ENCODE measurements around the gene CXCR4.

CXCR4 gene

DNA sequence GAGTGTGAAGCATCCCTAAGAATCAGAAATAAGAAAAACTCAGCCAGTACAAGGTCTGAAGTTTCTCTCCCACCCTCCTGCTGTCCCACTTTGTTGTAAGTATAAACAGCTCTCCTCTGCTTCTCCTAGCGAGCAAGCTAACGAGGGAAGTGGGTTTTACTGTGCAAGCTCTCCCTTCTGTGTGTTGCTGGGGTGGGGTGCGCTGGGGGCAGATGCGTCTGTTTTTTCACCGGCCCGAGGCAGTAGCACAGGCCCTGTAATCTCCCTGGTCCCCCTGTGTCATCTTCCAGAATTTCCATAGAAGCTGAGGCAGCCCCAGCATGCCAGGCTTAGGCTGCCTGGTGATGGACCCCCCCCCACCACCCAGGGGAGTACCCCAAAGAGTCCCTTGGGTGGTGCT, 9.4 kb upstream of the CXCR4 start:
- DNase-seq (ENCODE audit: low read depth): no peak
- no peak overlapping the region for H3K4me3 ChIP-seq (replicated peaks; ENCODE audit: low read depth, low read length)
- TF ChIP-seq, protein P1, sequence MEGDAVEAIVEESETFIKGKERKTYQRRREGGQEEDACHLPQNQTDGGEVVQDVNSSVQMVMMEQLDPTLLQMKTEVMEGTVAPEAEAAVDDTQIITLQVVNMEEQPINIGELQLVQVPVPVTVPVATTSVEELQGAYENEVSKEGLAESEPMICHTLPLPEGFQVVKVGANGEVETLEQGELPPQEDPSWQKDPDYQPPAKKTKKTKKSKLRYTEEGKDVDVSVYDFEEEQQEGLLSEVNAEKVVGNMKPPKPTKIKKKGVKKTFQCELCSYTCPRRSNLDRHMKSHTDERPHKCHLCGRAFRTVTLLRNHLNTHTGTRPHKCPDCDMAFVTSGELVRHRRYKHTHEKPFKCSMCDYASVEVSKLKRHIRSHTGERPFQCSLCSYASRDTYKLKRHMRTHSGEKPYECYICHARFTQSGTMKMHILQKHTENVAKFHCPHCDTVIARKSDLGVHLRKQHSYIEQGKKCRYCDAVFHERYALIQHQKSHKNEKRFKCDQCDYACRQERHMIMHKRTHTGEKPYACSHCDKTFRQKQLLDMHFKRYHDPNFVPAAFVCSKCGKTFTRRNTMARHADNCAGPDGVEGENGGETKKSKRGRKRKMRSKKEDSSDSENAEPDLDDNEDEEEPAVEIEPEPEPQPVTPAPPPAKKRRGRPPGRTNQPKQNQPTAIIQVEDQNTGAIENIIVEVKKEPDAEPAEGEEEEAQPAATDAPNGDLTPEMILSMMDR (IDR thresholded peaks at IDR 0.05; ENCODE audit: low read length, missing control alignments): no peak

DNA sequence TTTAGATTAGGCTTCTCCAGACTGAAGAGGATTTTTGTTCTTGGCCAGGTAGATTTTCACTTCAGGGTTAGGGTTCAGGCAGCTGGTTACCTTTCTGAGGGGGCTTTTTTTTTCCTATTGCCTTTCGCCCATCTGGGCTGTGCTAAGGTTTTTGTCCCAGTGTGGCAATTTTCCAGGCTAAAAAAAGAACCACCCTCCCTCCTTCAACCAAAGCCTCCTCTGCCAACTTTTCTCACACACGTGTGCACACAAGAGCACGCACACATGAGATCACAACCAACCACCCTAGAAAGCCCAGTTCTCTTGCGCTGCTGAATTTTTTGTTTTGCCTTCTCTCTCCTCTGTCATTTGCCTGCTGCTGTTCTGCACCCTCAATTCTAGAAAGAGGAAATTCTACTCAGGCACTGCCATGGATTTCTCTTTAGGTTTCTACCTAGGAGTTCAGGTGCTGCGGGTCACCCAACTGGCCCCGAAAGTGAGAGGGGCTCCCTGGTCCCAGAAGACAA, 8.5 kb upstream of the CXCR4 start:
- DNase-seq (ENCODE audit: low read depth): no peak

DNA sequence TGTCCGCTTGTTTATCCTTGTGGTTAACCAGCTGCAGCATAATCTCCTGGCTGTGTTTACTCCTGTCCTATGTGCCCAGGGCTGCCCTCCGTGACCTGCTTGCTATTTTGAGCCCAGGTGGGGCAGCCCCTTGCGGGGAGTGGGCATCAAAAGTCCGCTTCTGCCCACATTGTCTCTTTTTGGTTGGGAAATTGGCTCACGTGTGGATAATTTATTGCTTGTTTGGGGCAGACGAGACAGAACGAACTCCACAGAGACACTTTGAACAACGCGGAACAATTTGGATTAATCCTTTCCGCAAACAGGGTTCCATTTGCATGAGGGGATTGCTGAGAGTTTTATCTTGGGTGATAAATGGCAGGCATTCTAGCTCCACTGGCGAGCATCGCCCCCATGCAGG, 8.1 kb upstream of the CXCR4 start:
- DNase-seq (ENCODE audit: low read depth): no peak
- TF ChIP-seq, protein P1 (IDR thresholded peaks at IDR 0.05; ENCODE audit: low read length, missing control alignments): no peak
- H3K4me3 ChIP-seq (replicated peaks; ENCODE audit: low read depth, low read length): no peak overlapping the region

More for the DNA sequence above, 8.5 kb upstream of the CXCR4 start:
- H3K4me3 ChIP-seq (replicated peaks; ENCODE audit: low read depth, low read length): no peak overlapping the region
- TF ChIP-seq, protein P1 (IDR thresholded peaks at IDR 0.05; ENCODE audit: low read length, missing control alignments): no peak

DNA sequence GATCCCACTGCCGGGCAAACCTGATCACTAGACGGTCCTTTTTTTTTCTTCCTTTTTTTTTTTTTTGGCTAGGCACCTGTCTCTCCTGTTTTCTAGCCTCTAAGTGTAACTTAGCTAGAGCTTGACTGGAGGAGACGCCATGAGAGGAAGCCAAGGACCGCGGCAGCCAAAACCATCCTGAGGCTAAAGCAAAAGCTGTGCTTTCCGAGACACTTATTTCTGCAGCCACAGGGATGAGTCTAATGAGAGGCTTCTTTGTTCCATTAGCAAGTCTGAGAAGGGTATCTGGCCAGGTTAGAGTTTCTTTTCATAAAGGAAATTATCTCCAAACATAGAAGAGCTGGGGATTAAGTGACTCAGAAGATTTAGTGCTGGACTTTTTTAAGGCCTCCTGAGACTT, 7.3 kb upstream of the CXCR4 start:
- TF ChIP-seq, protein P1 (IDR thresholded peaks at IDR 0.05; ENCODE audit: low read length, missing control alignments): no peak
- H3K4me3 ChIP-seq (replicated peaks; ENCODE audit: low read depth, low read length): no peak overlapping the region
- DNase-seq (ENCODE audit: low read depth): no peak

DNA sequence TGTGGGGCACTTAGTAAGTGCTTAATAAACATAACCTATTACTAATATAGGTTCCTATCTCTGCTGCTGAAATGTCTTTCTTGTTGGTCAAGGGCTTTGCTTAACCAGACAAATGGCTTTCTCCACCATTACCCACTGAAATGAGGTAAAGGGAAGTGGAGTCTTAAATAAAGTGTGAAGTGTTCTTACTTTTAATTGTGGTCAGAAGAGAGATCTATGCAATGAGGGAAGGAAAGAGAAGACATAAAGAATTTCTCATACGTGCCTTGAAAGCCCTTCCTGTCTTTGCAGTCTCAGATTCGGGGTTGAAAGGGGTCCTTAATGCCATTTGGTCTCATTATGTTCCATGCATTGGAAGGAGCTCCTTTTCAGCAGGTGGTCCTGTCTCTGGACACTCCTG, 6.9 kb upstream of the CXCR4 start:
- no peak for DNase-seq (ENCODE audit: low read depth)
- H3K4me3 ChIP-seq (replicated peaks; ENCODE audit: low read depth, low read length): no peak overlapping the region
- TF ChIP-seq, protein P1 (IDR thresholded peaks at IDR 0.05; ENCODE audit: low read length, missing control alignments): no peak

DNA sequence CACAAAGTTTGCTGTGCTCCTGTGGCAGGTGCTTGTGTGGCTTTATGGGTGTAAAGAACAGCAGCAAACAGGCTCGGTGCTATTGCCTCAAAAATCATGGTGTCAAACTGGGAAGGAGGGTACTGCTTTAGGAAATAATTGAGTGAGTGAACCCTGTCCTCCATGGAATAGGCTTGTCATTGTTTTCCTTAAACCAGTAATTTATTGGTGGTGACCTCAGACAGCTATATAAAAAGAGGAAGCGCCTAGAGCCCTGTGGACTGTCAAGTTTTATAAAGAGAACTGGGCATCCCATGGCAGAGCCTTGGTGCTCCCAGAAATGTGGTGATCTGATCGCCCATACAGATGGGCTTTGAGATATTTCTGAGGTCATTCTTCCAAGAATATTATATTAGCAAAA, 4.7 kb upstream of the CXCR4 start:
- DNase-seq (ENCODE audit: low read depth): no peak
- TF ChIP-seq, protein P1 (IDR thresholded peaks at IDR 0.05; ENCODE audit: low read length, missing control alignments): no peak
- H3K4me3 ChIP-seq (replicated peaks; ENCODE audit: low read depth, low read length): no peak overlapping the region

DNA sequence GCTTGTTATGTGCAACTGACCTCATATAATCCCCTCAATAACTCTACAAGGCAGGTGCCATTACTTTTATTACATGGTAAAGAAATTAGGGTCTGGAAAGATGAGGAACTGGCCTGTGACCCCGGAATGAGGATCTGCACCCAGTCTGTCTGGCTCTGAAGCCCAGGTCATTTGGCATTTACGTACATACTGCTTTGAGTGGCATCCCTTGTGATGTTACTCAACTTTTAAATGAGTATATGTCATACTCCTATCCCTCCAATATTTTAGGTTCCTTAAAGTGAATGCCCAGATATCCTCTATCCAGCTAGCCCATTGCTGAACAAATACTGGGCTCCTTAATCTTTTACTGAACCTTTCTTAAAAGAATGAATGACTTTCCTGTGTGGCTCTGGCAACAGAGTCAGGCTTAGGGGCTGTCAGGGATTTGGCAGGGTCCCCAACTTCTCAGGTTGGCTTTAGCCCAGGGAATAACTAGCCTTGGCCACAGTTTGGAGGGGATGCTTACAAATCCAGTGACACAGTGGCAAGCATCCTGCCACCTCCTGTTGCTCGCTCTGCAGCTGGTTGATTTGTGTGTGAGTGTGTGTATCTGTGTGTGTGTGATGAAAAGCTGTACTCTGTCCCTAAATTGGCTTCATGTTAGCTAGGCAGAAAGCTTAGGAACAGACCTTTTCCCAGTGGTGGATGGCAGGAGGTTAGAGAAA, 3.4 kb upstream of the CXCR4 start:
- H3K4me3 ChIP-seq (replicated peaks; ENCODE audit: low read depth, low read length): no peak overlapping the region
- TF ChIP-seq, protein P1 (IDR thresholded peaks at IDR 0.05; ENCODE audit: low read length, missing control alignments): no peak
- no peak for DNase-seq (ENCODE audit: low read depth)
